A549 treated with ZK216348 at 1 μM for 4 hours (cell line): ENCODE data around the gene TMEM35A. TPM values are rescaled to one million over a fixed set of nuclear protein-coding genes. Genes with fewer than 3 reads are reported as not detected.

Experiments used
- total RNA-seq: library from RNA; stranded (reverse); fragments of 200-300 nt; extraction: Qiagen RNA extraction; gene quantifications from 5 replicates; pipeline ENCODE4 v1.2.3, GENCODE V29; 2022; ENCODE audit warnings: low read depth

TMEM35A gene, protein sequence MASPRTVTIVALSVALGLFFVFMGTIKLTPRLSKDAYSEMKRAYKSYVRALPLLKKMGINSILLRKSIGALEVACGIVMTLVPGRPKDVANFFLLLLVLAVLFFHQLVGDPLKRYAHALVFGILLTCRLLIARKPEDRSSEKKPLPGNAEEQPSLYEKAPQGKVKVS
- total RNA-seq = not detected in 5 replicates

DNA sequence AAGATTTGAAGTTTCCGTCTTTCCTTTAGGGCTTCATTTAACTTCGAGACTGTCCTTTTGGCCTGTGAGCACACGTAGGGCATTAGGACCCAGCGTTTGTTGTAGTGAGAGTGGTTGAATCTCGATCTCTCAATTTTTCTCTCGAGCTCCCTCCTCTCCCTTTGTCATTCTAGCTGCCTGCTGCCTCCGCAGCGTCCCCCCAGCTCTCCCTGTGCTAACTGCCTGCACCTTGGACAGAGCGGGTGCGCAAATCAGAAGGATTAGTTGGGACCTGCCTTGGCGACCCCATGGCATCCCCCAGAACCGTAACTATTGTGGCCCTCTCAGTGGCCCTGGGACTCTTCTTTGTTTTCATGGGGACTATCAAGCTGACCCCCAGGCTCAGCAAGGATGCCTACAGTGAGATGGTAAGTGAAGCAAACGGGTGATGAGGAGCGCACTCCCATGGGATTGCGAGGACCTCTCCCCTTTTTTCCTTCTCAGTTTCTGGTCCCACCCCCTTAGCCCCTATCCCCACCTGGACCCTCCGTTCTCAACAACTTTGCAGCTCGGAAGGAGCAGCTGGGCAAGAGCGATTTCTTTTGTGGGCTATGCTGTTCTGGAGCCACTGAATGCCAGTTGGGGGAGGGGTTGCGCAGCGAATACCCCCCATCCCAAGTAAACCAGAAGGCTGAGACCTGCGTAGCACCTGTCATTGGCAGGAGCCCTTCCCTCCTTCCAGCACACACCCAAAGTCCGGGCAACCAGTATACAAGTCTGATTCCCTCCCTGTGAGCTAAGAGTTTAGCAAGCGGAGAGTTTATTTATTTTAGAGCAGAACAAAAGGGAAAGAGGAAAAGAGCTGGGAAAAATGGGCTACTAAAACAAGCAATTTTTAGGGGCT is at the start of gene TMEM35A:
TMEM35A (plus strand) TSS at position 164 of the 883 bp plus-strand sequence; CDS start at position 288, 124 bp downstream.

DNA sequence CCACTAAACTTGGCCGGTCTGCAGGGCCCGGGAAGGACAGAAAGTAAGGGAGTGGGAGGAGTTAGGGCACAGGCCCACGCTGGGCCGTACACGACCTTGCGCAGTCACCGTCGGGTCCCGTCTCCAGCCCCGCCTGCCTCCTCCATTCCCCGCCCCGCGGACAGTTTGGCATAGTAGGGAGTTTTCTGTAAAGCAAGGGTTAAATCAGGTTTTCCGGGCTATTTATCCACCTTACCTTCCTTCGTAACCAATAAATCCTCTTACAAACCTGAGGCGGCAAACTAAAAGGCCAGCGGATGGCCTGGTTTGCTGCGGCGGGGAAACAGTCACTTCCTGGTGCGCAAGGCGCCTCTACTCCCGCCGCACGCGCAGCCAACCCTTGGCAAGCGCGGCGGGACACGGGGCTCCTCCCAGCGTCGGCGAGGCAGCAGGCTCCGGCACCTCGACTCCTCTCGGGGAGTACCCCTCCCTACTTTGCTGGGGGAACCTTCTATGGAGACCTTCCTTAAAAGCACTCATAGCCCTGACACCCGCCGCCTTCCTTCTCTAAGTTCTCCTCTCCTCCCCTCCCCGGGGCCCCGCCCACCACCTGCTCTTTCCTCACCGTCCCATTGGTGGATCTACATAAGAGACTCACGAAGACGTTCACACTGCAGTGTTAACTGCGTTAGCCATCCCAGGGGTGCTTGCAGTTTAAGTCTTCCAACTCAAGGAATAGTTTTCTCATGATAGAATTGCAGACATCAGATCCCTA is 27.0 kb upstream of the TMEM35A start, which contains the start of gene TRMT2B:
TRMT2B (minus strand) TSS at position 563 of the 754 bp plus-strand sequence. CDS start 9,822 bp downstream, outside the sequence.

DNA sequence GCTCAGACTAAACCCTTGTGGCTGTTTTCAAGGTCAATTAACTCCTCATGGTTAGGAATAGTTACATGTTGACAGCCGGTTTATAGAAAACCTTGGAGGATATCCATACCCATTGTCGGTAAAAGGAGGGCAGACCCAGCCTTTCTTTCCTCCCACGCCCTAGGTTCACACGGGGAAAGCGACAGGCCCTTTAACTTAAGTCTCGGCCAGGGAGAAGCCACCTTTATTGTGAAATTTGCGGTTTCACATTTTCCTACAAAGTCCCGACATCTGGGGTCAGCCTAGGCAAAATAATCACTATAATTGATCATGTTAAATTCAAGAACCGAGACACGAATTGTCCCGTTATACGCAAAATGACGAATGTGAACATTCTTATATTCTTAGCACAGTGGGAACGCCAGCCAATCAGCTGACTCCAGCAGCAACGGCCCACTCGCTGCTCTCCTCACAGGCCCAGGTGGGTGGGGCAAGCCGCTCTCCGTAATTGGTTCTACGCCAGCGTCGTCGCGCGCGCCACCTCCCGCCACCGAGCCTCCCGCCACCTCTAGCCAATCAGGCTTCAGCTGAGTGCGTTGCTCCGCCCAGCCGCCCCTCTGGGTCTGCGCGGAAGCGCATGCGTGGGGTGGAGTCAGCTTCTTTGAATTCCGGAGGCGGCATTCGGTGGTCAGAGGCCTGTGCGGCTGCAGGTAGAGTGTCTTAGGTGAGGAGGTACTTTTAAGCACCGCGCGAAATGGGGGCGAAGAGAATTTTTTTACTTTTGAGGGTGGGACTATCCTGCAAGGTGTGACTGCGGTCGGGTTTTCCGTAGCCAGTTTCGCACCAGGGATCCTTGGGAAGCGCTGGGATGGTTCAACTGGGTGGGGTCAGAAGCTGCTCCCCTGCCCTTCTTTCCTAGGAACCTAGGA is 19.1 kb downstream of the TMEM35A start, which contains the start of gene CENPI:
CENPI (plus strand) TSS at position 659 of the 908 bp plus-strand sequence. CDS start 2,867 bp downstream, outside the sequence.

Other genes with a start within 250 kb of the TMEM35A start
- 0.11 to 0.20 TPM in 2 of 5 replicates, not detected in the others for gene NOX1, start 204.5 kb upstream of the TMEM35A start, total RNA-seq
- 0.12 to 0.72 TPM (median 0.45 TPM) in 5 replicates for gene XKRX, start 150.0 kb upstream of the TMEM35A start, total RNA-seq
- gene ARL13A, start 109.2 kb upstream of the TMEM35A start, total RNA-seq = 0.18 to 0.33 TPM (median 0.24 TPM) in 4 of 5 replicates, not detected in the other
- 13.1 to 15.7 TPM (median 15.4 TPM) in 5 replicates for gene TRMT2B, start 26.8 kb upstream of the TMEM35A start, total RNA-seq
- 8.2 to 14.1 TPM (median 12.5 TPM) in 5 replicates for gene CENPI, start 19.3 kb downstream of the TMEM35A start, total RNA-seq
- 0.19 to 0.27 TPM (median 0.22 TPM) in 5 replicates for gene DRP2, start 140.9 kb downstream of the TMEM35A start, total RNA-seq
- gene TAF7L, start 212.5 kb downstream of the TMEM35A start, total RNA-seq = 0.11 TPM in 2 of 5 replicates, not detected in the others